H1 (cell line): Measurements from ENCODE around the gene INPP4B. TPM values are rescaled to one million over a fixed set of nuclear protein-coding genes. Genes with fewer than 3 reads are reported as not detected.

ENCODE experiments used
- CTCF ChIA-PET: fragments of 300-600 bp; sonication (Branson Sonifier 250); formaldehyde crosslinking; loops from one replicate; lab custom pipeline; 2021; ENCODE audit not compliant: partially characterized antibody; lab: Charles Lee
- POLR2A ChIA-PET: fragments of 300-600 bp; sonication (Branson Sonifier 250); formaldehyde crosslinking; loops from one replicate; lab custom pipeline; 2021; ENCODE audit warnings: inconsistent platforms; ENCODE audit not compliant: partially characterized antibody; lab: Charles Lee
- DNase-seq, 2 experiments: peaks; one replicate each; pipeline versions ENCODE4 v3.0.0 to v3.0.0-alpha.2; 2010 to 2022; ENCODE audit warnings: low spot score in 2 of 2, low read depth in 1 of 2, mixed read lengths in 1 of 2
- FAIRE-seq: peaks from 2 replicates; lab custom pipeline; 2011; peaks lifted over from hg19 to GRCh38; lab: Jason Lieb, UNC
- H2AFZ ChIP-seq: 2 replicates; pipeline ENCODE4 v1.8.1; 2012; ENCODE audit warnings: low read length, inconsistent platforms
- H2AK5ac ChIP-seq: 2 replicates; pipeline ENCODE4 v1.6.1; 2013; ENCODE audit warnings: low read depth, low read length
- H2BK120ac ChIP-seq: replicated peaks from 2 replicates; pipeline ENCODE3; 2013; ENCODE audit warnings: low read depth, low read length, inconsistent platforms
- H2BK12ac ChIP-seq: 2 replicates; pipeline ENCODE4 v1.6.1; 2013; ENCODE audit warnings: low read depth, low read length
- H2BK15ac ChIP-seq: 2 replicates; pipeline ENCODE4 v1.6.1; 2013; ENCODE audit warnings: low read length
- H2BK20ac ChIP-seq: 2 replicates; pipeline ENCODE4 v1.6.1; 2013; ENCODE audit warnings: low read length
- H2BK5ac ChIP-seq: 2 replicates; pipeline ENCODE4 v1.6.1; 2013; ENCODE audit warnings: low read depth, low read length
- H3K14ac ChIP-seq: 2 replicates; pipeline ENCODE4 v1.6.1; 2013; ENCODE audit warnings: inconsistent platforms; ENCODE audit not compliant: insufficient read length
- H3K18ac ChIP-seq: 2 replicates; pipeline ENCODE4 v1.6.1; 2013; ENCODE audit warnings: low read length; ENCODE audit errors: extremely low read depth
- H3K23ac ChIP-seq: 2 replicates; pipeline ENCODE4 v1.6.1; 2013; ENCODE audit warnings: inconsistent platforms; ENCODE audit not compliant: insufficient read length
- H3K23me2 ChIP-seq: 2 replicates; pipeline ENCODE4 v1.6.1; 2013; ENCODE audit warnings: low read depth, low read length
- H3K27ac ChIP-seq: 2 replicates; pipeline ENCODE4 v1.6.1; 2011; ENCODE audit warnings: low read depth, low read length, inconsistent platforms
- H3K27me3 ChIP-seq, 4 experiments: replicated peaks in 1 of 4; 1 replicate in 1 of 4; 2 replicates in 3 of 4; pipeline versions ENCODE4 v1.6.1 to v1.8.1; 2011 to 2013; ENCODE audit warnings: low read length in 3 of 4, mild to moderate bottlenecking in 3 of 4, inconsistent platforms in 2 of 4, mixed read lengths in 2 of 4, moderate library complexity in 1 of 4; ENCODE audit not compliant: control insufficient read depth in 3 of 4, insufficient read depth in 3 of 4; ENCODE audit errors: extremely low read depth in 1 of 4
- H3K36me3 ChIP-seq, 4 experiments: 2 replicates each; pipeline versions ENCODE4 v1.6.1 to v1.8.1; 2011 to 2013; ENCODE audit warnings: mild to moderate bottlenecking in 4 of 4, low read length in 3 of 4, moderate library complexity in 2 of 4, control low read depth in 1 of 4, inconsistent platforms in 1 of 4; ENCODE audit not compliant: insufficient read depth in 4 of 4, control insufficient read depth in 2 of 4
- H3K4ac ChIP-seq: replicated peaks from 2 replicates; pipeline ENCODE3; 2013; ENCODE audit warnings: low read length, low read depth, mixed read lengths, inconsistent platforms; ENCODE audit not compliant: insufficient read length
- H3K4me1 ChIP-seq, 4 experiments: replicated peaks in 1 of 4; 1 replicate in 1 of 4; 2 replicates in 3 of 4; pipeline versions ENCODE4 v1.6.1 to v1.8.1; 2011 to 2013; ENCODE audit warnings: low read length in 3 of 4, inconsistent platforms in 2 of 4, mixed read lengths in 1 of 4; ENCODE audit not compliant: insufficient read depth in 4 of 4, control insufficient read depth in 3 of 4
- H3K4me2 ChIP-seq, 2 experiments: 2 replicates each; pipeline versions ENCODE4 v1.6.1 to v1.8.1; 2011 to 2013; ENCODE audit warnings: low read depth in 2 of 2, low read length in 2 of 2, control low read depth in 1 of 2, inconsistent platforms in 1 of 2, mild to moderate bottlenecking in 1 of 2; ENCODE audit not compliant: insufficient read depth in 1 of 2
- H3K4me3 ChIP-seq, 4 experiments: fragments of 200-600, 300-600 bp in 1 of 4; sonication (generic), shearing (Covaris generic), sonication (Bioruptor Twin) in 1 of 4; 2 replicates each; pipeline versions ENCODE4 v1.5.1 to v1.8.1; 2011 to 2016; ENCODE audit warnings: low read length in 4 of 4, low read depth in 3 of 4, control low read depth in 2 of 4, inconsistent platforms in 2 of 4, mild to moderate bottlenecking in 2 of 4, mixed read lengths in 1 of 4, moderate library complexity in 1 of 4; ENCODE audit not compliant: insufficient read depth in 2 of 4; ENCODE audit errors: extremely low read depth in 1 of 4
- H3K56ac ChIP-seq: replicated peaks from 2 replicates; pipeline ENCODE3; 2013; ENCODE audit warnings: low read depth, mild to moderate bottlenecking, mixed read lengths, low read length, inconsistent platforms; ENCODE audit not compliant: insufficient read length
- H3K79me1 ChIP-seq: 2 replicates; pipeline ENCODE4 v1.6.1; 2013; ENCODE audit warnings: low read depth, low read length, control low read depth
- H3K79me2 ChIP-seq, 2 experiments: 2 replicates each; pipeline versions ENCODE4 v1.6.1 to v1.8.1; 2012 to 2013; ENCODE audit warnings: low read length in 2 of 2, mild to moderate bottlenecking in 2 of 2, inconsistent platforms in 1 of 2; ENCODE audit not compliant: insufficient read depth in 2 of 2, control insufficient read depth in 1 of 2
- H3K9ac ChIP-seq, 4 experiments: replicated peaks in 1 of 4; 1 replicate in 1 of 4; 2 replicates in 3 of 4; pipeline versions ENCODE4 v1.6.1 to v1.8.1; 2011 to 2013; ENCODE audit warnings: low read depth in 3 of 4, low read length in 3 of 4, control low read depth in 2 of 4, mild to moderate bottlenecking in 2 of 4, moderate library complexity in 2 of 4, inconsistent platforms in 1 of 4; ENCODE audit errors: extremely low read depth in 1 of 4
- H3K9me3 ChIP-seq, 2 experiments: 2 replicates each; pipeline versions ENCODE4 v1.6.1 to v1.8.1; 2012 to 2013; ENCODE audit warnings: mild to moderate bottlenecking in 2 of 2, moderate library complexity in 2 of 2, control low read depth in 1 of 2, inconsistent platforms in 1 of 2, low read depth in 1 of 2, low read length in 1 of 2, mixed read lengths in 1 of 2; ENCODE audit not compliant: insufficient read depth in 2 of 2
- H4K20me1 ChIP-seq, 2 experiments: replicated peaks in 1 of 2; 2 replicates each; pipeline versions ENCODE3 to v1.8.1; 2011 to 2013; ENCODE audit warnings: inconsistent platforms in 2 of 2, low read length in 2 of 2, mild to moderate bottlenecking in 1 of 2; ENCODE audit not compliant: insufficient read depth in 2 of 2, control insufficient read depth in 1 of 2
- H4K5ac ChIP-seq: 2 replicates; pipeline ENCODE4 v1.6.1; 2013; ENCODE audit warnings: low read length, low read depth, mixed read lengths, inconsistent platforms; ENCODE audit not compliant: insufficient read length
- H4K8ac ChIP-seq: 2 replicates; pipeline ENCODE4 v1.8.0; 2013; ENCODE audit warnings: mild to moderate bottlenecking, moderate library complexity, low read length, inconsistent platforms; ENCODE audit not compliant: insufficient read depth; ENCODE audit errors: extremely low read depth
- H4K91ac ChIP-seq: replicated peaks from 2 replicates; pipeline ENCODE3; 2013; ENCODE audit warnings: low read length, mixed read lengths, inconsistent platforms; ENCODE audit not compliant: insufficient read length
- CBX5 ChIP-seq: fragments of 300-800, 300-1000 bp; sonication (generic); IDR thresholded peaks from 2 replicates; pipeline ENCODE4 v1.7.1; 2016; ENCODE audit warnings: antibody characterized with exemption, low read length, low read depth
- KDM5A ChIP-seq: fragments of 200-600 bp; IDR thresholded peaks from 2 replicates; pipeline ENCODE4 v1.7.1; 2012; ENCODE audit warnings: mild to moderate bottlenecking, low read length, inconsistent platforms, mixed read lengths
- RBBP5 ChIP-seq: IDR thresholded peaks from 2 replicates; pipeline ENCODE4 v1.7.1; 2012; ENCODE audit warnings: low read depth, mild to moderate bottlenecking, inconsistent platforms, low read length, moderate library complexity, borderline replicate concordance
- TAF7 ChIP-seq: optimal IDR thresholded peaks from 2 replicates; pipeline ENCODE3; 2011; ENCODE audit warnings: low read depth, mild to moderate bottlenecking, inconsistent platforms, low read length, moderate library complexity, borderline replicate concordance
- WGBS, 2 experiments: shearing (Covaris generic) in 1 of 2; methylation state at CpG; one replicate each; pipeline versions ENCODE4 v1.1.6 to v1.1.7; 2013 to 2015; ENCODE audit warnings: low lambda C conversion rate in 2 of 2, mixed read lengths in 2 of 2, inconsistent platforms in 1 of 2, low coverage in 1 of 2, missing lambda C conversion rate in 1 of 2; ENCODE audit not compliant: insufficient replicate concordance in 2 of 2, insufficient coverage in 1 of 2, insufficient read length in 1 of 2; ENCODE audit errors: extremely low coverage in 1 of 2, missing lambda C conversion rate in 1 of 2; 5-methylcytosine and 5-hydroxymethylcytosine counted together
- polyA plus RNA-seq, 7 experiments: library from polyadenylated mRNA; depleted of rRNA in 3 of 7; stranded (reverse) in 5 of 7; unstranded in 2 of 7; fragments of >200 nt in 5 of 7; fragments of 200-250 nt in 2 of 7; gene quantifications; 1 replicate in 5 of 7; 2 replicates in 1 of 7; 4 replicates in 1 of 7; pipeline versions ENCODE4 v1.2.1 to v1.2.3, GENCODE V29; 2011 to 2013; ENCODE audit warnings: missing spikeins in 2 of 7, mixed read lengths in 2 of 7
- total RNA-seq: library from RNA; stranded (reverse); fragmentation: NEBNext Ultra II Directional; extraction: Animal tissue kit (Norgen Biotek cat#: 25700); gene quantifications from 2 replicates; pipeline ENCODE4 v1.2.1, GENCODE V29; 2021
- TF ChIP-seq, protein P1 (sequence below): IDR thresholded peaks from 2 replicates; pipeline ENCODE4 v1.6.1; 2011; ENCODE audit warnings: low read length, improper control_type of control experiment

The INPP4B gene
- total and polyA plus RNA-seq, 2 of the 8 experiments (the other 6 are each of a cell fraction or from before 2014, with no cell fraction given): 0.11 to 0.54 TPM

DNA sequence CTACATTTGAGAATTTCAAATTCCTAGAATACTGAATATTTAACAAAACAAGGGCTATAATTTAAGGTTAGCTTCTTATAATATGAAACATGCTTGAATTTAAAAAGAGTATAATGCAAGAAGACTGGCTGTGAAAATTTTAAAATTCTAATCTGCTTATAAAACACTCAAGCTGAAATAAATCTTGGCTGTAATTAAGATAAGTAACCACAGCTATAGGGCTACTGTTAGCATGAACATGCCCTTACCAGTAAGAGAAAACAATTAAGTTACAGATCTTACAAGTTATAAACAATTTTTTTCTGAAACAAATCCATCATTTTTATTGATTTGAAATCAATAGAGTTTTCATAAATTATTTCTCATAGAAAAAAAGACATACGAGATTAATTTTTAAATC is 148.2 kb downstream of the INPP4B start:
- H3K4me1 ChIP-seq: no peaks in the 10 kb centered on the region
- H3K27me3 ChIP-seq: no peaks in the 10 kb centered on the region
- DNase-seq (no peak), FAIRE-seq (no peak)
- H3K56ac ChIP-seq: no peak overlapping the region
- H3K79me2 ChIP-seq: no peaks in the 10 kb centered on the region
- H3K23me2 ChIP-seq: no peaks in the 10 kb centered on the region
- H4K5ac ChIP-seq: no peak overlapping the region
- H3K79me1 ChIP-seq: no peaks in the 10 kb centered on the region
- POLR2A ChIA-PET: no interaction called here
- no peak overlapping the region for H2BK5ac ChIP-seq
- H3K4me2 ChIP-seq: no peak overlapping the region
- no peak overlapping the region for H4K91ac ChIP-seq
- no peaks in the 10 kb centered on the region for H3K36me3 ChIP-seq
- H3K27ac ChIP-seq: no peak overlapping the region
- WGBS, 2 experiments: 88% methylated on average over 1 of the region's 1 CpG; no CpG with 5 or more reads in 1 of the 2 experiments
- no peak overlapping the region for H3K9ac ChIP-seq
- H2BK12ac ChIP-seq: no peak overlapping the region
- H3K23ac ChIP-seq: no peak overlapping the region
- H4K20me1 ChIP-seq: no peaks in the 10 kb centered on the region
- no peak overlapping the region for H3K4ac ChIP-seq
- H3K18ac ChIP-seq: no peak overlapping the region
- no peak overlapping the region for H2BK120ac ChIP-seq
- TF ChIP-seq, protein P1, sequence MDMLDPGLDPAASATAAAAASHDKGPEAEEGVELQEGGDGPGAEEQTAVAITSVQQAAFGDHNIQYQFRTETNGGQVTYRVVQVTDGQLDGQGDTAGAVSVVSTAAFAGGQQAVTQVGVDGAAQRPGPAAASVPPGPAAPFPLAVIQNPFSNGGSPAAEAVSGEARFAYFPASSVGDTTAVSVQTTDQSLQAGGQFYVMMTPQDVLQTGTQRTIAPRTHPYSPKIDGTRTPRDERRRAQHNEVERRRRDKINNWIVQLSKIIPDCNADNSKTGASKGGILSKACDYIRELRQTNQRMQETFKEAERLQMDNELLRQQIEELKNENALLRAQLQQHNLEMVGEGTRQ: no peak
- TF ChIP-seq RBBP5 (no peak), TAF7 (no peak), CBX5 (no peak), KDM5A (no peak)
- H3K9me3 ChIP-seq: no peaks in the 10 kb centered on the region
- H3K4me3 ChIP-seq: no peak overlapping the region
- H4K8ac ChIP-seq: no peak overlapping the region
- H2AK5ac ChIP-seq: no peak overlapping the region
- H2AFZ ChIP-seq: no peak overlapping the region
- H2BK15ac ChIP-seq: no peak overlapping the region
- CTCF ChIA-PET: interaction anchor here (1.4 kb wide), 1 partner anchor 17 kb away, joined by 5 read pairs; no protein-coding TSS in a partner anchor
- no peak overlapping the region for H2BK20ac ChIP-seq
- no peak overlapping the region for H3K14ac ChIP-seq
